GM19099 (cell line): ENCODE data around the gene MACROD2.

Source experiments
- POLR2A ChIP-seq: IDR thresholded peaks from 3 replicates; pipeline ENCODE4 v1.6.1; 2011; ENCODE audit warnings: low read depth; ENCODE audit not compliant: insufficient read length; ENCODE audit errors: extremely low read depth

MACROD2 gene

DNA sequence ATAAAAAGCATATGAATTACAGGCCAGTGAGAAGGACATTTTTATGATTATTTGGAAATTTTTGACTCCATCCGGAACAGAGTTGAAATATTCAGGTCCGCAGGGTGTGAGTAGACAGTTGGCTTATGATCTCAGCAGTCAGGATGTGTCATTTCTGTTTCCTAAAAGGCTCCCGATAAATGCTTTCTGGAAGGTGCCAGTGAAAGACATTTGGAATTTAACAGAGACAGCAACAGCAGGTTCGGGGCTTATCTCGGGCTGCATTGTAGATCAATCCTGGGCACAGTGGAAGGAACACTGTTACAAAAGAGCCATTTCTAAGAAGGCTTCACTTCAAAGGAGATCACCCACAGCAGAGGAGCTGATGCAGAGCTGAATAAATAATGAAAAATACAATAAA lies 1643.5 kb downstream of the MACROD2 start:
- TF ChIP-seq POLR2A = no peak

DNA sequence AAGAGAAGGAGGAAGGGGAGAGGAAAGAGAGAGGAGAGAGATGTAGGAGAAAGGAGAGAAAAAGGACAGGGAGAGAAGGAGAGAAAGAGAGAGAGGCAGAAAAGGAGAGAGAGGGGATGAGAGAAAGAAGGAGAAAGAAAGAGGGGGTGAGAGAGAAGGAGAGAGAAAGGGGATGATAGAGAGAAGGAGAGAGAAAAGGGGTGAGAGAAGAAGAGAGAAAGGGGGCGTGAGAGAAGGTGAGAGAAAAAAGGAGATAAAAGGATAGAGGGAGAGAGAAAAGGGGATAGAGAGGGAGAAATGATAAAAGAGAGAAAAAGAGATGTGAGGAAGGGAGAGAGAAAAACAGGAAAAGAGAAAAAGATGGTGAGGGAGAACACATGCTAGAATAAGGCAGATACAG lies 1644.5 kb downstream of the MACROD2 start:
- no peak for TF ChIP-seq POLR2A

DNA sequence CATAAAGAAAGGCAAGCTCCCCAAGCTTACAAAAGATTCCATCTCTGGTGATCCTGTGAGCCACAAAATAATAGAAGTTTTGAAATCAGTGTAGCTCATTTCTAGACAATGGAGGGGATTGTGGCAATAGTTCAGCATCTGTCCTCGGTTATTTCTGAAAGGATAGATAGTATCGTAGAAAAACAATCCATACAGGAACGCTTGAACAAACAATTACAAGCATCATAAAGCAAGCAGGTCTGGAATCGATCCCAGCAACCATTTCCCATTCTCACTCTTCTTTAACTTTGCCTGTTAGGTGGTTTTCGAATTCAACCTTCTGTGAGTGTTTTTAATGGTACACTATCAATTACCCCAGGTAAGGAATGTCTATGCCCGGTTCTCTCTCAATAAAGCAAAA lies 1646.8 kb downstream of the MACROD2 start:
- TF ChIP-seq POLR2A = no peak

DNA sequence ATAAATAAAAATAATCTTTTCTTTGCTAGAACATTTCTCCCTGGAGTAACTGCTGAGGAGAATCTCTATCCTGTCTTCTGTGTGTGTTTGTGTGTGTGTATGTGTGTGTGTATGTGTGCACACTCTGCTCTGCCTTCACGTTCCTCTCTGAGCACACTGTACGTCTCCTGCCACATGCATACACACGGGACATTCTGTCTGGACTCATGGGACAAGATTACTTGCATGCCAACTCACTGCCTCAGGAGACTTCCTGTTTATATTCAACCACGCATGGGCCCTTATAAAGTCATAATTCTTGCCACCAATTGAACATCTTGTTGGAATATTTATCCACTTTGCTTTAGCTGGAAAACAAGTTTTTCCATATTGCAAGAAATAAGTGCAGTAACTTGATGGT lies 1647.4 kb downstream of the MACROD2 start:
- no peak for TF ChIP-seq POLR2A

DNA sequence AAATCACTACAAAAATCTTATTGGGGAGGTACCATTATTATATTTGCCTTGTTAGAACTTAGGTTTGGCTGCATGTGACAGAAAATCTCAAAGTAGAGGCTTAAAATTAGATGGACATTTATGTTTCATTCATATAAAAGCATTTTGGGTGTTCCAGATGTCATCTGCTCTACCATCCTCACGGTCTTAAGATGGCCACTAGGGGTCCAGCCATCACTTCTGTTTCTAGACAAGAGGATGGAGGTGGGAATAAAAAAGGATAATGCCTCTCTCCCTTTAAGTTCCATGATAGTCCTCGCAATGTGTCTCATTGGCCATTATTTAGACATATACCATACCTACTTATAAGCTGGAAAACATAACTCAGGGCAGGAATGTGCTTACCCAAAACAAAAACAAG lies 1648.4 kb downstream of the MACROD2 start:
- TF ChIP-seq POLR2A = no peak

DNA sequence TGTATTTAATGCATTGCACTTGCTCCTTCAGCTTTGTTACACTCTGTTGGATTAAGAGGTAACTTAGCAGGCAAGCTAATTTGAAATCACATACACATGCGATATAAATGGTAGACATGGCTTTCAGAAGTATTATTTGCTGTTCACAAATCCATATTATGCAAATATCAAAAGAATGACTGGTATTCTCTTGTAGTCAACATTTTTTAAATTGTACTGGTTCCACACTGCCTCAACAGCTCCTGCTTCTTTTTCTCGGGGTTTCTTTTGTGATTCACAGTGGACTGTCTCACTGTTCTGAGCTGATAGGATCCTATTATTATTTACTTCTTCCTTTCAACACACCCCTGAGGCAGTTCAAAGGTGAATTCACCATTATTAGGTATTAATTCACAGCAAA lies 1650.5 kb downstream of the MACROD2 start:
- TF ChIP-seq POLR2A = no peak

DNA sequence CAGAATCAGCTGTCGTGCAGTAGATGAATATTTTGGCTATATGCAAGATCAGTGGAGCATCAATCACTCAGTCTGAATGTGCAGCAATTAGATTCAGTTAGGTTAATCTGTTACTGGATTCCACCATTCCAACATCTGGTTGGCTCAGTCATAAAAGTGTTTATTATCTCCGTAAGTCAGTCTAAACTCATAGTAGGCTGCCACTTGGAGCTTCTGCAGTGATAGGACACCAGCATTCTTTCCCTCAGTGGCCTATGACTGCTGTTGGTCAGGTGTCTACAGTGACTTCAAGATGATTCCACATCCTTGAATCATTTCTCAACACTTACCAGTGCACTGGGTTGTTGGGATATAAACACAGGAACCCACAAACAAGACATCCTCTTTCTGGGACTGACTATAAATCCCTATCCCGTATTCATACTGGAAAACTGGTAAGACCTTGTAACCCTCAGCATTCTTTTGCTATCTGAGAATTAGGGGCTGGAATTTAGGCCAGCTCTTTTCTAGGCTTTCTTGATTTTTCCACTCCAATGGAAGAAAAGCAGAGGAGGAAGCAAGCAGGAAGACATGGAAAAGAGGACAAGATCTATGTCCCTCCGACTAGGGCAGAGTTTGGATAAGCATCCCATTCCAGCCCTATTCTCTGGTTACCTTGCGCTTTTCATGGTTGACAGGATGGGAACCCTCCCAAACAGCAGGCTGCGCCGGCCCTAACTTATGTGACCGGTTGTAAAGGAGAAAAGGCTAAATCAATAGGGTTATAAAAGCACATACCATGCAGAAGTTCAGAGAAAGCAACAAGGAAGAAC lies 1658.3 kb downstream of the MACROD2 start:
- TF ChIP-seq POLR2A = no peak

DNA sequence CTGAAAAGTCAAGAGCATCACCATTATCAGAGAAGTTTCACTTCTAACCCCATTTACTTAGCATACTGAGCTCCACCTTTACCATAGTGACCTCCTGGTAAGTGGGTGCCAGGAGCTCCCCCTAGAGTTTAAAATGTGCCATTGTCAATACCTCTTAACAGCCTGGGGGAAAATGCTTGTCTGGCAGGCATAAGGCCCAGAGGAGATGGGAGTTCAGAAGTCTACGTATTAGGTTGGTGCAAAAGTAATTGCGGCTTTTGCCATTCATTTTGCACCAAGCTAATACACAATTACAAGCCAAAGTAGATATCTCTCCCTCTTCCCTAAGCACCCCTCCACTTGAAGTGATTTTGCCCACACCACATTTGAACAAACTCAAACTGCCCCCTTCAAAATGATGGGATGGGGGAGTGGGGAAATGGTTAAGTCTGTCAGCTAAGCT lies 1658.9 kb downstream of the MACROD2 start:
- no peak for TF ChIP-seq POLR2A

DNA sequence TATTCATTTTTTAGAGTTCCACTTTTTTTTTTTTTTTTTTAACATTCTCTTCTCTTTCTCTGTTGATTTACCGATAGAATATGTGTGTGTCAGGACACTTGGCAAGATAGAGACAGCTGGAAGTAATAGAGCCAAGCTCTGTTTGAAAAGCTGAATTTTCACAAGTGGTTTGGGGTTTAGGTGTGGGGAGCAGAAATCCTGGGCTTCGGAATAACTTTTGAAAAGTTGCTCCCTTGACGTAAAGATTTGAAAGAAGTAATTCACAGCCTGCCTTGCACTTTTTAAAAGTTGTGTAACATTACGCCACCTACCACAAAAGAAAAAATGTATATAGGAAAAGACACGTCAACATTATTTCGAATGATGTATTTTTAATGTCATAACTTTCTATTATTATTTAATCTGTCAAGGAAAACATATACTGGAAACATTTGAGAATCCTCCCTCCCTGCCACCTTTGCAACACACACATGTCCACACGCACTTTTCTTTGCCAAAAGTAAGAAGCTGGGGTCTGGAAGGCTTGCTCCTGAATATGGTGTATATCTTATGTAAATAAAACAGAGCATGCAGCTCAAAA lies 1660.1 kb downstream of the MACROD2 start:
- TF ChIP-seq POLR2A = no peak

DNA sequence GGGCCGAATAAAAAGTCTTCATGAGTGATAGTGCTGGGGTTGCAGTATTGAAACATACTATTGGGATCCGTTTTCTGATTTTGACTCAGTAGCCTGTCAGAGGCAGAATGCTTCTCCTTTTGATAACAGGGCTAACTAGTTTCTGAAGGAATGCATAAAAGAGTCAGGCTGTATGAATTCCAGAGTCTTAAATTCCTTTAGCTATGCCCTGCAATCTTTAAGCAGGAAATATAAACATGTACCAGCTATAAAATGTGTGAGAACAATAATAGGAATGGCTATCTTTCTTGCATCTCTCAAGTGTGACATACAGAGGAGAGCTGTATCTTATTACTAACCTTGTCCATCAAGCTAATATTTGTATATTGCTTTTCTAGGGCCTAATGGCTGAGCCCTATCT lies 1660.8 kb downstream of the MACROD2 start:
- TF ChIP-seq POLR2A = no peak

DNA sequence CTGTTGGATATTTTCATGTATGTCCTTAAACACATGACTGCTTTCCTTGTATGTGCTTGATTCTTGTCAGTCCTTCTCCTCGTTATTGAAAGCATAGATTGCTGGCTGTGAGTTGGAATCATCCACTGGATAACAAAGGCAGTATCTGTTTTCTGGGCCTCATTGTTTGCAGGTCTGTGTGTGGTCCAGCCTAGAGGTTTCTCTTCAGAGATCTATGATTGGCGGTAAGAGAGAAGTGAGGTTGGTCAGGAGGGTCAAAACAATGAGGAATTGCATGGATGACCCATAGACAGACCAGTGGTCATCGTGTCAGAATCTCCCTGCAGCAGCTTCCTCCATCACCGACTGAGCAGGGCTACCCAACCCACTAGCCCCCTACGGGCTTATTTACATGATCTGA lies 1663.0 kb downstream of the MACROD2 start:
- no peak for TF ChIP-seq POLR2A

DNA sequence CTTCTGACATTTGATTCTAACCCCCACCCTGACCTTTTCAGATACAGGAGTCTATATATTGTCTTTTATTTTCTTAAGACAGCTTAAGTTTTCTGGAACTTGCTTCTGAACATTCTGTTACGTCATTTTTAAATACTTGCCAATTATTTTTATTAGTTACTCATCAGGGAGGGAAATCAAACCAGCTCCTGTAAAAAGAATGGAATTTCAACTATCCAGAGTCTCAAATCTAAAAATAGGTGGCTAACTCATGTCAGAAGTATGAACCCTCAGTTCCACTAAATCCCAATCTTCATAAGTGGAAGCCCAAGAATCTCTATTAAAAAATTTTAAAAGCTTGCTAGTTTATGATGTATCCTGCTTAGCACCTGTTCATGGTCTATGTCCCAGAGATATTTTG lies 1677.9 kb downstream of the MACROD2 start:
- no peak for TF ChIP-seq POLR2A

DNA sequence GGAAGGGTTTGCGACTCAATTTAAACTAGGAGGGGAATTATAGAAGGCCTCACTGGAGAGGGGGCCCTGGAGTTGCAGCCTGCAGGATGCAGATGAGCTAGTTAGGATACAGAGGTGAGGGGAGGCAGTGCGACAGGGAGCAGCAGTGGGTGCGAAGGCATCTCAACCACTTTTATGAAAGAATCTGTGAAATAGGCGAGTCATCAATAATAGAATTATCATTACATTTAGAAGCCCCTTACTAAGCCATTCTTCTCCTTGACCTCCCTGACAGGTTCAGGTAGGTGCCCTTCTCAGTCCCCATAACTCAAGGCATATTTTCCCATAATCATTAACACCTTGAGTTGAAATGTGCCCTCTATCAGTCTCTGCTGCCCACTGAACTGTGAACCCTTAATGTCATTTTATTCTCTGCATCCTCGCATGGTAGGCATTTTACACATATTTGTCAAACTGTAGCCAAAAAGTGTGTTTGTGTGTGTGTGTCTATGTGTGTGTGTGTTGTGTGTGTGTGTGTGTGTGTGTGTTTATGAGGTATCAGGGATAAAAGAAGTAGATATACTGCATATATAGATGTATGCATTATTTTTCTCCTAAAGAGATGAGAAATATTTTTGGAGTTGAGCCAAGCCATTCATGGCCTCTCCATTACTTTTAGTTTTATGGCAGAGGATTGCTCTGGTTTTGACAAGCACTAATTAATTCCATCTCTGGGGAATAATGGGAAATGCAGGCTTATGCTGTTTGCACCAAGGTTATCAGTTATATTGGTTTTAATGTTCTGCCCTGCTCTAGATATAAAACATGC lies 1679.1 kb downstream of the MACROD2 start:
- TF ChIP-seq POLR2A = no peak

DNA sequence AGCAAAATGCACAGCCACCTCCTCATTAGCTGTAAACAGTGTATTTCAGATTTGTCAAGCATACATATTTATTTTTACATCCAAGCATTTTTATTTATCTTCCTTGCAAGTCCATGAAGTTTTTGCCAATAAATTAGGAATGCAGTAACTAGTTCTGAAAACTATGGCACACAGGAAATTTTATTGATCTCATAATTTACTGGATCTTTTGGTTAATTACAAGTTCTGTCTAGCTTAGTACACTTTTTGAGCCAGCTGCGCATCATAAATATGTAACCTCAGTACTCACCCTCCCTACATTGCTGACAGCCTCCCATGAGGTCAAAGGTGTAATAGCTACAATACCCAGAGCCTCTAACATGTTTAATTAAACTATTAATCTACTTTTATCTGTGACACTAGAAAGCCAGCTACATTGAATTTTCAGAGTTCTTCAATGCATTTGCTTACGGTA lies 1679.8 kb downstream of the MACROD2 start:
- no peak for TF ChIP-seq POLR2A

DNA sequence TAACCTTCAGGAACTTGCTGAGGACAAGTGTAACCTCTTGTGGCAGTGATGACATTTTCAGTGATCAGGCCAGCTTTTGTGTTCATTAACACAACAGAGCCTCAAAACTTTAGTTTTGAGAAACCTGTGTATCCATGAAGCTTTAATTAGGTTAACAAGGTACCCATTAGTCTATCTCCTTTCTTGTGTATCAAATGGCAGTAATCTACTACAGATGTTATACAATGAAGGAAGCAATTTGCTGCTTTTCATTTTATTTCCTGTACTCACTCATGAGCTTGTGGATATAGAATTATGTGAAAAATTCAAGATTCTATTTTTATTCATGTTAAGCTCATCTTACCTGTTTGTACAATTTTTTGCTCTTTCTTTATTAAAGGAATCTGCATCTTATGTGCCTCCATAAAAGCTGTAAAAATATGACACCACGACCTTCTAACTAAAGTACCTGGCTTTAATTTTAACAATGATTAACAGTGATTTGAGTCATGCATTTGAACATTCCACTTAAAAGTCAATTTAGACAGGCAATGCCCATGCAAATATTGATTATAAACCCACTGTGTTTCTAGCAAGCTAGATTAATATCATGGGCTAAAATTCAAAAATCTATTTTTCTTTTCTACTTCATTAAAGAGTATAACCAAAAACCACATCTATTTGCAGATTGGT lies 1680.6 kb downstream of the MACROD2 start:
- TF ChIP-seq POLR2A = no peak

DNA sequence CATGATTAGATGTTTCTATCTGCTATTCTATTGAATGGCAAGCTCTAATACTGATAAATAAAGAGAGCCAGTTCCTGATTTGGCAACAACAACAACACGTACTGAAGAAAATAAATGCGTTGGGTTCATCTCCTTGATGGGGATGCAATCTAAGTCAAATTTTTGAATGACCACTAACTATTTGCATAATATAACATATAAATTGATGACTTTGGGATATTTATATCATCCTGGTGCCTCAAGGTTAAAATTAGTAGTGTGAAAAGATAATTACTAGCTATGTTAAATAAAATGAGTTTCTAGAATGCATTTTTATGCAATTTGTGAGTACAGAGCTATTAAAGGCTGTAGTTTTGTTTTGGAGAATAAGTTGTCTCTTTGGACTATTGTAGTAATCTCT lies 1681.5 kb downstream of the MACROD2 start:
- TF ChIP-seq POLR2A = no peak

DNA sequence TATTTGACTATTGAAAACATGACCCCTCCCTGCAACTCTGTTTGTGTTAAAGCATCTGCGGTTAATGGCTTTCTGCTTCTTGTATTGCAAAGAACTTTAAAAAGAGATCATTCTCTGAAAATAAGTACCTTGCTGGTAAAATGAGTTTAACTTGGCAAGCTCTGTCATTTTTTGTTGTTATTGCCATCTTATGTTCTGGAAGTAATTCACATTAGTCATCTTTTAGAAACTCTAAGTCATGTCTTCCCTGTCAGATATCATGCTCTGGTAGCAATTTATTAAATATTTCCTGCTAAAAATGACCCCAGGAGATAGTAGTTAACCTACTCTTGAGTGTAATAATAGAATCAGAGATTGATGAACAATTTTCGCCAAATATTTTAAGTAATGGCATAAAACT lies 1687.4 kb downstream of the MACROD2 start:
- TF ChIP-seq POLR2A = no peak
